NOMO-1 (cell line): ENCODE measurements around the gene KRT81.
"Not testable (repeated sequence)": the region's sequence is repeated elsewhere in the genome, so short reads cannot be mapped to it uniquely, and the experiment has no call there.

Experiments used
- DNase-seq, 2 experiments: peaks; one replicate each; lab custom pipeline; 2025; ENCODE audit not compliant: unreplicated experiment in 2 of 2; lab: John Stamatoyannopoulos, UW

The KRT81 gene

DNA sequence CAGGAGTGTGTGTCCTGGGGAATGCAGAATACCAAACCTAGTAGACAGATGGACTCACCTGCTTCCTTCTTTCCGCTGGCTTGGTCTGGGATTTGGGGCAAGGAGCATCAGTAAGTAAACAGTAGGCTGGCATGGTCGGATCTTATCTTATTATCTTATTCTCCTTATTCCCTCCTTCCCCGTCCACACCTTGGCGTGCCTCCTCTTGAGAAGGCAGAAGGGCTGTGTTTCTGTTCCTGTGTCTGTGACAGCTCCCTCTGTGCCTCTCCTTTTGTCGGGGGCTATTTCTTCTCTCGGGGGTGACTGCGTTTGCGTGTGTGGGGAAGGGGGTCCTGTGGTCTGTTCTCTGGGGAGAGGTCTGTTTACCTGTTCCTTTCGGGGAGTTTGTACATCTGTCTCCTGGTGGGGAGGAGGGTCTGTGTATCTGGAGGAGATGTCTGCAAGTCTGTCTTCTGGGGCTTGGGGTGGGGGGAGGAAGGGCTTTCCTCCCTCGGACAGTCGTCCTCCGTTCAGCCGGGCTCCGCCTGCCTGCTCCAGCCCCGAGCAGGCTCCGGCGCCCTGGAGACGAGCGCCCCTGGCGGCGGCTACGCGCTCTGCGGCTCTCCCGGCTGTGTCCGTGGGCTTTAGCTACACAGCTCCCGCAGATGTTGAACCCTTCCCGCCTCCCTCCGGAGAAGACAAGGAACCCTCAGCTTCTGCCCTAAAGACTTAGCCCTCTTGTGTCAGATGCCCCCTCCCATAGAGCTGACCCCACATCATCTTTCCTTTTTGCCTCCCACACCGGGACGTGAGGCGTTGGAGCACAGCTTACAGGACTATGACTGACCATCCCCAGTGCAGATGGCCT lies 12.5 kb downstream of the KRT81 start:
- peak; percentile 44 to 73 for DNase-seq

DNA sequence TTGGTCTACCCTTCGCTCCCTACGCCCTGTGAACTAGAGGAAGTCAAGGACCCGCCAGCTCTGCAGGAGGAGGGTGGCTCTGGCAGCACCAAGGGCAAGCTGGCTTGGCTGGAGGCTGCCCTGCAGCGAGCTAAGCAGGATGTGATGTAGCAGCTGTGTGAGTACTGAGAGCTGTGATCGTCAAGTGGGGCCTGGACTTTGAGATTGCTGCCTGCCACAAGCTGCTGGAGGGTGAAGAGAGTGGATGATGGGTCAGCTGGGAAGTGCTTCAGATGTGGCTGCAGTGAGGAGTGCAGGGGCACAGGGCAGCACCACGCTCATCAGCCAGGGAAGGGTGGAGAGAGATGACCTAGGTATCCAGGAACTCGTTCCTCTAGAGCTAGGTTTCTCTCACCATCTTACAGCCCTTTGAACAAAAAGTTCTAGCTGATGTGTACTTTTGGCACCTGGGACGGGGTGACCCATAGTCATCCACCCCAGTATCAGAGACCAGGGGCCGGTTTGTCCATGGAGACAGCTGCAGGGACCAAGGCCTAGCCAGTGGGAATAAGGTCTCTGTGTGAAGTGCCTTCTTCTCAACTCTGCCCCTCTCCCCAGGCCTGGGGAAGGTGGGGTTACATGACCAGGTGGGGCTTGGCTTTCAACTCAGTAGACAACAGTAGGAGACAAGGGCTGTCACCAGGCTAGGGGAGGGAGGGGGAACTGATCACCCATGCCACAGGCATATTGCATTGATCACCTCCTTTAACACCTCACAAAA lies 13.7 kb downstream of the KRT81 start:
- DNase-seq, result no peak

DNA sequence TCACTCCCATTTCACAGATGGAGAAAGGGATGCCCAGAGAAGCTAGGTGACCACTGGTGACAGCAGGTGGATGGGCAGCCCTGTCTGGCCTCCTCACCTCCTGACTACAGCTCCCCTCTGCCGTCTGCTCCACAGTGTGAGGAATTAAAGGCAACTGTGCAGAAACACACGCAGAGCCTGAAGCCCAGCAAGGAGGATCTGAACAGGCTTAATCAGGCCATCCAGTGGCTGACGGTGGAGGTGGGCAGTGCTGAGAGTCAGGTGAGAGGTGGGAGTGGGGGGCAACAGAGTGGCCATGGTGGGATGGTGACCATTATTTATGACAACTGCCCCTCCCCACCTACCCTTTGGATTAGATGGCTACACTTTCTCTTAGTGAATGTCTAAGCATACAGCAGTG lies 15.6 kb downstream of the KRT81 start:
- no peak for DNase-seq

DNA sequence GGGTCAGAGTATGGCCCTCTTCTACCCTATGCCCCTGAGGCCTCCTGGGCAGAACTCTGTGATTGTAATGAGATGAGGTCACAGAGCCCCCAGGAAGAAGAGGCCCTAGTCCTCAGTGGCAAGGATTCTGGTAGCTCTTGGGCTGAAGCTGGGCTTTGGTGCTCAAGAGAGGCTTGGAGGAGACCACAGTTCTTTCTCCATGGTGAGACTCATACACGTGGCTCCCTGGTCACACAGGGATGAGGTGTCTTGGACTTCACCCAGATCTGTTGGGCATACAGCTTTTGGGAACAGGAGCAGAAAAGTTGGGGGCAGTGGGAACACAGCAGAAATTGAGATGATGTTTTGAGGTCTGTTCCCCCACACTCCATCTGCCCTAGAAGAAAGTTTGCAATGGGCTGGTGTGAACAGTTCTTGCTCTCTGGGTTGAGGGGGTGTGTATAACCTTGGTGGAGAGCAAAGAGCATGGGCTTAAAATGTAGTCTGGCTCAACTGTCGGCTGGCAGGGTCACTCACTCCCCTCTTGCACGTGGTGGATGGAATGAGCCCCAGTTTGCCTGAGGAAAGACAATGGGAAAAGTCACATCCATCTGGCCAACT lies 16.7 kb downstream of the KRT81 start, which contains the start of gene KRT86:
Gene KRT86, plus strand, starts transcription at position 125 of the 600 bp plus-strand sequence. CDS start 27,272 bp downstream, outside the sequence.
- DNase-seq, result no peak

DNA sequence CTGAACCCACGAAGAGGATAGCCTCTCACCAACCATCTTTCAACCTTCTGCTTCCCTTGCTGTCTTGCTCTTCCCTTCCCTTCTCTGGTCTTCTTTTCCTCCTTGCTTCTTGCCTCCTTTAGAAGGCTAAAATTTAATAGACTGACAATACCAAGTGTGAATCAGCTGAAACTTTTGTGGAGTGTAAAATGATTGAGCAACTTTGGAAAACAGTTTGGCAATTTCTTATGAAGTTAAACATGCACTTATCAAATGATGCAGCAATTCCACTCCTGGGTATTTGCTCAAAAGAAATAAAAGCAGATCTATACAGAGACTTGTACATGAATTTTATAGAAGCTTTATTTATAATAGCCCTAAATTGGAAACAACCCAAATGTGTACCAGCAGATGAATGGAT lies 20.2 kb downstream of the KRT81 start:
- no peak for DNase-seq

DNA sequence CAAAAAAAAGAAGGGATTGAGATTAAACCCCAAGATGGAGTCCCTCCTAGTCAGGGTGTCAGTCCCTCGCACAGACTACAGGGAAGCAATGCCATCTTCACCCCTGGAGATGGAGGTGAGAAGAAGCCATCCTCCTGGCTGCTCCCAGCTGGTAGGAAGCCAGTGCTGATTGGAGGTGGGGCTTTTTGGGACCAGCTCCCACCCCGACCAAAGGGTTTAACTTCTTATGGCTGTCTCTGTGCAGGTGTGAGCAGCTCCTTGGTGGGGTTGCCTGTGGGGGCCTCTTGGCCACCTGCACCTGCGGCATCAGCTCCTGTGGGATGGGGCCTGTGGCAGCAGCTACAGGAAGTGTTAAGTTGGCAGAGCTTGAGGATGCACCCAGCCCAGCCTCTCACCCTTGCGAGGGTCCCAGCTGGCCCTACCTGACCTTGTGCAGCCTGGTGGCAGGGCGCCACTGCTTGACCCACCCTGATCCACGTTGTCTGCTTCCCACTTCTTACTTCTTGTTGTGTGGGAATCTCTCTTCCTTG lies 20.7 kb downstream of the KRT81 start:
- DNase-seq, result no peak

DNA sequence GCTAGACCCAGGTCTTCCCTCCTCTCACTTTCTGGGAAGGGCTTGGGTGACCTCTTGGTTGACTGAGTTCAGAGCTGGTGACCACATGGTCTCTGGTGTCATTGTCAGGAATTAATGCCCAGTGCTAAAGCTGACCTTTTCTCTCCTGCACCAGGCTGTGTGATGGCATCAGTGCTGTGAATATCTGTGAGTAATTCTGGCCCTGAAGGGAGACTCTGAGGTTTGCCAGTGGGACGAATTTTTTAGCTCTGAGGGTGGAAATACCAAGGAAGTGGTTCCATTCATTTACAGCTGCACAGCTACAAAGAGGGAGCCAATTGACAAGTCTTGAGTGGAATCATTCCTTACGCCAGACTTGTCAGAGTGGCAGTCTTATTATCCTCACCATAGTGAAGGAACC lies 23.1 kb downstream of the KRT81 start:
- DNase-seq, result no peak

DNA sequence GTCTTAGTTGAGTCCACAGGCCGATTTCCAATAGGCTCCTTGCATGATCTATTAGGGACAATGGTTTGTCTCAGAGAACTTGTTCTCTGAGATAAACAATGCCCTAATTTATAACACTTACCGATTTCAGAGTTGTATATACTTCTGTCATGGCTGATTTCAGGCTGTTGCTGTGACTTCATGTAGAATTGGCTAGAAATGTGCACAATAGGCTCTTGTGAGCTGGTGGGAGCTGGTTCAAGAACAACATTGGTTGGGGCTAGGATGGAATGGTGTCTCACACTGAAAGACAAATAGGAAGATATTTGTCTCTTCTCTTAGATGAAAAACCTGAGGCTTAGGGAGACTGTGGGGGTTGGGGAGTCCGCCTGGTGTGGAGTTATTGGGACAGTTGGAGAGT lies 23.6 kb downstream of the KRT81 start:
- DNase-seq, result no peak

DNA sequence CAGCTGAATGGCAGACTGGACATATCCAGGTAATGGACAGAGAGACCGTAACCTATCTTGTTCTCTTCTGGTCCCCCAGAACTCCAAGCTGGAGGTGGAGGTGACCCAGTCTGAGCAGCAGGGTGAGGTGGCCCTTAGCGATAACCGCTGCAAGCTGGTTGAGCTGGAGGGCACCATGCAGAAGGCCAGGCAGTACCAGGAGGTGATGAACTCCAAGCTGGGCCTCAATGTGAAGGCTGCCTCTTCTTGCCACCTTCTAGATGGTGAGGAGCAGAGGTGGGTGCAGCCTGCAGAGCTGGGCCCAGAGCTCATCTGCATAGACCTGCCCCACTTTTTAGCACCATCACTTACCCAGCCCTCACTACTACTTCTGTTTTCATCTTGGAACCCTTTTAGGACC lies 24.1 kb downstream of the KRT81 start:
- DNase-seq, result no peak

DNA sequence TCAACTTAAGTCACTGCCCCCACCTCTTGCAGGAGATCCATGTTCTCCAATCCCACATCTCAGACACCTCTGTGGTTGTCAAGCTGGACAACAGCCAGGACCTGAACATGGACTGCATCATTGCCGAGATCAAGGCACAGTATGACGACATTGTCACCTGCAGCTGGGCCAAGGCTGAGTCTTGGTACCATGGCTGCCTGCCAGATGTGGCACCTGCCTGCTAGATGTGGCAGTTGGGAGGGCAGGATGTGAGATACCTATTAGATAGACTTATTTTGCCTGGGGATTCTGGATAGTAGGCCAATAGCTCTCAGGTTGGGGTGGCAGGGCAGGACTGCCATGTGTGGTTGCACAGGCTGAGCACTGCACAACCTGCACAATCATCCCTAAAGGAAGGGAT lies 24.8 kb downstream of the KRT81 start:
- no peak for DNase-seq

DNA sequence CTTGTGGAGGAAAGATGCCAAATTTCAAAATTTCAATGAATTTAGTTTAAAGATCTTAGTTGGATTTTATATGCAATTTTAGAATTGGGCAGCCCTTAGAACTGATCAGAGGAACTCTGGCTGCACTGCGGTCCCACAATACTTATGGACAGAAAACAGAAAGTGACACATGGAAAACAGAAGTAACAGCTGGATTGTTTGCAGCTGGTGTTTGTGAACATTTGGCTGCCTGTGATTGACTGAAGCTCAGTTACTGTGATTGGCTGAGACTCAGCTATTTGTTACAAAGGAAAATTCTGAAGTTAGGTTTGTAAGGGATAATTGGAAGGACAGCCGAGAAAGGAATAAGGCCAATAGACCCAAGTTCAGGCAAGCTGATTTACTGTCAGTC lies 26.9 kb downstream of the KRT81 start:
- no peak for DNase-seq

DNA sequence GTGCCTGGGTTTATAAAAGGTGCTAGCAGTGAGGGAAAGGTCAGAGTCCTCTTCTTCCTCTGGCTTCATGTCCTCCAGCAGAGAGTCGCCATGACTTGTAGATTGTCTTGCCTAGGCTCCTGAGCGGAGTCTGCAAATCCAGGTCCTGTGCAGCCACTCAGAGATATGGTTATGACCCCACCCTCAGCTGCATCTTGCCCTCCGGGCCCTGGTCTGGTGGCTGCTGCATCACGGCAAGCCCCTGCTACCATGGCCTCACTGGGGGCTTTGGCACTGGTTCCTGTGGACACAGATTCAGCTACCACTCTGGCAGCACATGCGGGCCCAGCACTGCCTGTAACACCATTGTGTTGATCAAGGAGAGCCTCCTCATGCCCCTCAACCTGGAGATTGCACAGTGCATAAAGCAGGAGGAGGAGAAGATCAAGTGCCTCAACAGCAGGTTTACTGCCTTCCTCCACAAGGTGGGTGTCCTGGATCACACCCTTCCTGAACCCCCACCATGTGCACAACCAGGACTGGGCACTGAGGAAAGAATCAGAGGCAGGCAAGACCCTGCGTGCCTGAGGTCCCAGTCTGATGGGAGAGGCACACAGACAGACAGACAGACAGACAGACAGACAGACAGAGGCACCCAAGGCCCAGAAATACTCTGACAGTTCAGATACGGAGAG lies 27.4 kb downstream of the KRT81 start:
- DNase-seq, result no peak

DNA sequence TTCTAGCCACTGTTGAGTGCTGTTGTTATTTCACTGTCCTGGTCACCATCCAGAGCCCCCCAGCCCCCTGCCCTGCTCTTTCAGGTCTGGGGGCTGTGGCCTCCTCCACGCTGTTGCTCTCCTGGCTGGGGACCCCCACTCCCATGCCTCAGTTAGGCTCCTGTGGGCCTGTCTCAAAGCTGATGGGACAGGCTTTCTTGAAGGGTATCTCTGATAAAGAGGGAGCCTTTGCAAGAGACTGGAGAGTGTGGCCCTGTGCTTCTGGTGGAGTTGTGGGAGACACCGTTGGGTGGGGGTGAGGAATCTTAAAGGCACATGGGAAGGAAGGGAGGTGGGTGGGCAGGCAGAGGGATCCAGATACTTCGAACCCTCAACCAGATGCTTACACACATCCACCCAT lies 29.0 kb downstream of the KRT81 start:
- DNase-seq, result no peak

DNA sequence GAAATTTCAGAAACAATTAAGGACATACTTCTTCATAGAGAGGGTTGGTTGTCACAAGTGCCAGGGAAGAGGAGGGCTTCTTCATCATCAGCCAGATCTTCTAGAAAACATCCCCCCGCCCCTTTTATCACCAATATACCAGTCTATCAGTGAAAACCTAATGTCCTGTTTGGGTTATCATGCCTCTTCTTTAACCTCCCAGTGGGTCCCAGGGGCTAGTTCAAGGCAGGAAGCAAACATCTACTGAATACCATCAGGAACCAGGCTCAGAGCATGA lies 30.2 kb downstream of the KRT81 start:
- DNase-seq, result no peak

DNA sequence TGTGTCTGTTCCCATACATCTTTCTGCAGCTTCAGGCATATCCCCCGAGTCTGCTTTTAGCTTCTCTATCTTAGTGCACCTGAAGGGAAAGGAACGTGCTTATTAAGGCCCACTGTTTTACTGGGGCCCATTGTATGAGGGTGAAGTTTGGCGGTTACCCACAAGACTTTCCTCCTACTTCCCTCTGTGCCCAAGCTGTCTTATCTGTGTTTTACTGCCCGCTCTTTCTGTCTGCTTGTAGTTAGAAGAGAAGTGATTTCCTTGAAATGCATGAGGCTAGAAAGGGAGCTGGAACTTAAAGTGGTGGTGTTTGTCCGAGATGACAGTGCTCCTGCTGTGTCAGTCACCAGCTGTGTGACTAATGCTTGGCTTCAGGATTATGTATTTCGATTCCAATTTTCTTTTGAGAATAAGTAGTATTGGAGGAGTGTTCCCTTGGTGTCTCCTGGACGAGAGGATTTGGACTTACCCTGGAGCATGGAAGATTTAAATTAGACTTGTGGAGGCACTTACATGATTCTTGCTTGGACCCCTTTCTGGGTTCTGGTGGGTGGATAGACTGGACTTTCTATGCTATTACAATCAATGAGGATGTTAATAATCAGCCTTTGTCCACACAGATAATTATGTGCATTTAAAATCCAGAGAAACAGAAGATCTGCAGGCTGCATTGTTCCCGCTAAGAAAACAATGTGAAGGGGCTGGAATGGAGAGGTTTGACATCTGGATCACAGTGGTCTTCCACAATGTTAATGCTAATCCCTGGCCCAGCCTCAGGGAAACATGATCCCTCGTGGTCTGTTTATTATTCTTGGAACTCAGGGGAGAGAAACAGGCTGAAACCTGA lies 30.8 kb downstream of the KRT81 start:
- peak; percentile 36 to 43 for DNase-seq

DNA sequence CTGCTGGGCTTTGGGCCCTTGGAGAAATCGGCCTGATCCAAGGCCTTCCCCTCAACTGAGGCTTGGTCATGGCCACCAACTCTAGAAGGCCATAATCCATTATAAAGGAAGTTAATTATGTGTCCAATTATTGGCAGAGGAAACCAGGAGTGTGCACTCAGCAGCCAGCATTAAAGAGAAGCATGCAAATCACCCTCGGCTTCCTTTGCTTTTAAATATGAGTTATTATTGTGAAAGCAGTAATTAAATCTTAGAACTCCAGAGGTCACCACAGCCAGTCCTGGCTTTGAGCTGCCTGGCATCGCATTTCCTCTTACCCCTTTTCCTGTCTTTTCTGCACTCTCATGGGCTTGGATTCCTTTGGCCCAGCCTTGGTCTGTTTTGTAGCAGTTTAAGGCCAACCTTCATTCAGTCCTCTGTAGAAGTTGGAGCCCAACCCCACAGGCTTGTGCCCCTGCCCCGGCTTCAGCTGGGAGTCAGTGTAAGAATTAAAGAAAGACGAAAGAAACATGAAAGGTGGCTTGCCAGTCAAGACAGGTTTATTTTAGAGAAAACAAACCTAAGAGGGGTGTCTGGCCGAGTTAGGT lies 31.6 kb downstream of the KRT81 start:
- peak in 1 of 2 experiments; percentile 73 for DNase-seq

DNA sequence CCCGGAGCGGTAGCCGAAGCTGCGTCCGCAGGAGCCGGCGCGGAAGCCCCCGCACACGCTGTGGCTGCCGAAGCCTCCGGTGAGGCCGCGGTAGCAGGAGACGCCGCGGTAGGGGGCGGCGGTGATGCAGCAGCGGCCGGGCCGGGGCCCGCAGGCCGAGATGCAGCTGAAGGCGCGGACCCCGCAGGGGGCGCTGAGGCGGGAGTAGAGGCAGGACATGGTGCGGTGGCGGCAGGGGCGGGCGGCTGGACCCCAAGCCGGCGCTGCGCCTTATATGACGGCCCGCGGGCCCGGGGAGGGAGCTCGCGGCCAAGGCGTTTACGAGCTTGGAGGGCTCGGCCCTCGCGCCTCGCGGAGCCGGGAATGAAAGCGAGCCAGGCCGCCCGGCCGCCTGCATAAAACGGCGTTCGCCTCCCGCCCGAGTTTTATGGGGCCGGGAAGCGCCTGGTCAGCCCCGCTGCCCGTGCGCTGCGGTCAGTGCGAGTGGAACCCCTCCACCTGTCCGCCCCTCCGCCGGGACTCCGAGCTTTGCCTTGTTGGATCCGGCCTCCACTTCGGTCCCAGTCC lies 32.9 kb downstream of the KRT81 start:
- no peak for DNase-seq

DNA sequence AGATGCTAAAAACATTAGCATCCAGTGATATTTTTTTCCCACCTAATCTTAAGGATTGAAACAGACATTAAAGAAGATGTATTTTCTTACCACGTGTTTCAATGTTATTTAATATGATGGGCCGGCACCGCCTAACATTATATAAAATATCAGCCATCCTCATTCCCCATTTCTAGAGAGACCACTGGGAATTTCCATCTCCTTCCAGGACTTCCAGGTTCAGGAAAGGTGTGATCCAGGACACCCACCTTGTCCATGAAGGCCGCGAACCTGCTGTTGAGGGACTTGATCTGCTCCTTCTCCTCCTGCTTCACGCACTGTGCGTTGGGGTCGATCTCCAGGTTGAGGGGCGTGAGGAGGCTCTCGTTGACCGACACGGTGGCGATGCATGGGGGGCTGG lies 33.4 kb downstream of the KRT81 start:
- DNase-seq, result not testable (repeated sequence)

DNA sequence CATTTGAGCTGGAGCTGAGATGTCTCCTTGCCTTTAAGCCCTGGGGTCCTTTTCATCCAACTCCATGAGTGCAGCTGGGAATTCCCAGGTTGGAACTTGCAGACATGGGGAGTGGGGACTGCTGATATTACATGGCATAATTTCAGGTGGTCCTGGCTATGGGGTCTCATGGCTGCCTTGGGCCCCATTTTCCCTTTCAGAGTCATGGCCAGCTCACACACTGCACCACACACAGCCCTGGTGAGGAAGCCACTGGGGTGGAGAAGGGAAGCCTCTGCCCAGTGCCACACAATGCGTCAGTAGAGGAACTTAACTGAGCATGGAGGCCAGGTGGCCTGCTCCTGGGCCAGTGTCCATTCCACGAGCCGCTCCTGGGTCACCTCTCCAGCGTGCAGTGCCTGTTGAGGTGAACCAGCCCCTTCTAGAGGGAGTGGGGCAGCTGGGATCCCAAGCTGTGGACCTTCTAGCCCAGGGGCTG lies 34.2 kb downstream of the KRT81 start:
- DNase-seq, result no peak
